Measurements from ENCODE around the gene XYLT1. TPM values are rescaled to one million over a fixed set of nuclear protein-coding genes. Genes with fewer than 3 reads are reported as not detected.

XYLT1 gene
- total RNA-seq, 1 experiment from 2014 or later, result 1.7 TPM

GRCh38 chr16:17258077-17258599 lies 212.6 kb downstream of the XYLT1 start:
- POLR2A ChIA-PET (ENCODE audit: unreplicated experiment), result no interaction called here
- intact Hi-C loops (cut with micrococcal nuclease; ENCODE audit: unreplicated experiment), result no loop called here
- H3K9me2 ChIP-seq (ENCODE audit: insufficient read depth), result no peaks in the 10 kb centered on the region
- H2AFZ ChIP-seq, result no peak overlapping the region
- no peaks in the 10 kb centered on the region for H3F3A ChIP-seq (ENCODE audit: insufficient read depth, low read depth)
- no peak overlapping the region for H3K27ac ChIP-seq
- no TSS peak for BruUV-seq (replicated peaks)
- CTCF ChIA-PET, result no interaction called here
- H3K9me3 ChIP-seq (ENCODE audit: insufficient read depth, low read depth), result no peaks in the 10 kb centered on the region
- no peak for DNase-seq
- H4K20me1 ChIP-seq (ENCODE audit: insufficient read depth), result no peaks in the 10 kb centered on the region
- H3K4me2 ChIP-seq, result no peak overlapping the region
- no peaks in the 10 kb centered on the region for H3K79me2 ChIP-seq (ENCODE audit: low read depth)
- TF ChIP-seq EZH2 (IDR thresholded peaks at IDR 0.05; ENCODE audit: low read depth) (no peak), CTCF (conservative IDR thresholded peaks at IDR 0.05) (no peak)
- peaks cover 16% of the 10 kb centered on the region for H3K27me3 ChIP-seq (ENCODE audit: insufficient read depth, low read depth)
- H3K36me3 ChIP-seq (ENCODE audit: low read depth), result no peaks in the 10 kb centered on the region
- no peak overlapping the region for H3K4me3 ChIP-seq
- no peaks in the 10 kb centered on the region for H3K4me1 ChIP-seq (replicated peaks; ENCODE audit: insufficient read depth)

- Histone ChIP-seq H3K9me3 (ENCODE audit: insufficient read depth, low read depth) (no peaks in the 10 kb centered on the region), H3F3A (ENCODE audit: insufficient read depth, low read depth) (no peaks in the 10 kb centered on the region), H3K79me2 (ENCODE audit: low read depth) (no peaks in the 10 kb centered on the region), H3K4me1 (replicated peaks; ENCODE audit: insufficient read depth) (no peaks in the 10 kb centered on the region), H4K20me1 (ENCODE audit: insufficient read depth) (no peaks in the 10 kb centered on the region), H3K4me3 (no peak overlapping the region), H3K4me2 (no peak overlapping the region), H3K27me3 (ENCODE audit: insufficient read depth, low read depth) (peaks cover 16% of the 10 kb centered on the region), H3K36me3 (ENCODE audit: low read depth) (no peaks in the 10 kb centered on the region), H3K27ac (no peak overlapping the region), H2AFZ (no peak overlapping the region), H3K9me2 (ENCODE audit: insufficient read depth) (no peaks in the 10 kb centered on the region)
- BruUV-seq (replicated peaks), result no TSS peak
- CTCF ChIA-PET, result no interaction called here
- DNase-seq, result no peak
- TF ChIP-seq EZH2 (IDR thresholded peaks at IDR 0.05; ENCODE audit: low read depth) (no peak), CTCF (conservative IDR thresholded peaks at IDR 0.05) (no peak)
- POLR2A ChIA-PET (ENCODE audit: unreplicated experiment), result no interaction called here
- intact Hi-C loops (cut with micrococcal nuclease; ENCODE audit: unreplicated experiment), result no loop called here
These were observed 213.2 kb downstream of the XYLT1 start for GRCh38 chr16:17257426-17258023.

- no peak for DNase-seq
- Histone ChIP-seq H3K4me2 (no peak overlapping the region), H3K4me3 (no peak overlapping the region), H4K20me1 (ENCODE audit: insufficient read depth) (no peaks in the 10 kb centered on the region), H2AFZ (no peak overlapping the region), H3K36me3 (ENCODE audit: low read depth) (no peaks in the 10 kb centered on the region), H3K27me3 (ENCODE audit: insufficient read depth, low read depth) (peaks cover 15% of the 10 kb centered on the region), H3F3A (ENCODE audit: insufficient read depth, low read depth) (no peaks in the 10 kb centered on the region), H3K4me1 (replicated peaks; ENCODE audit: insufficient read depth) (no peaks in the 10 kb centered on the region), H3K9me3 (ENCODE audit: insufficient read depth, low read depth) (no peaks in the 10 kb centered on the region), H3K27ac (no peak overlapping the region), H3K9me2 (ENCODE audit: insufficient read depth) (no peaks in the 10 kb centered on the region), H3K79me2 (ENCODE audit: low read depth) (no peaks in the 10 kb centered on the region)
- no TSS peak for BruUV-seq (replicated peaks)
- TF ChIP-seq EZH2 (IDR thresholded peaks at IDR 0.05; ENCODE audit: low read depth) (no peak), CTCF (conservative IDR thresholded peaks at IDR 0.05) (no peak)
- intact Hi-C loops (cut with micrococcal nuclease; ENCODE audit: unreplicated experiment), result no loop called here
- ChIA-PET CTCF (no interaction called here), POLR2A (ENCODE audit: unreplicated experiment) (no interaction called here)
These were observed 218.1 kb downstream of the XYLT1 start for GRCh38 chr16:17252701-17253100.

All from PC-9 (cell line).